Natural killer cell (primary cell): ENCODE results near the gene TRIP13. TPM values are rescaled to one million over a fixed set of nuclear protein-coding genes. Genes with fewer than 3 reads are reported as not detected.

ENCODE experiments used
- ATAC-seq, 3 donors: fragments of 150-1000 bp in 2 of 3; fragments of 200-7000 bp in 1 of 3; cut with Tn5 transposase; 1 replicate in 1 of 3; 2 replicates in 2 of 3; pipeline ENCODE4 v1.10.0; 2021; ENCODE audit warnings: mild to moderate bottlenecking in 2 of 3, moderate library complexity in 2 of 3
- DNase-seq, 2 donors: peaks; one replicate each; pipeline versions ENCODE4 v3.0.0 to v3.0.0-alpha.2; 2013 to 2021; ENCODE audit warnings: mixed read lengths in 1 of 2
- H3K27ac ChIP-seq: one replicate; pipeline ENCODE4 v1.5.1; 2013; ENCODE audit warnings: mild to moderate bottlenecking, low read length
- H3K27me3 ChIP-seq: one replicate; pipeline ENCODE4 v1.6.1; 2013; ENCODE audit warnings: low read length; ENCODE audit not compliant: control insufficient read depth, insufficient read depth
- H3K36me3 ChIP-seq: one replicate; pipeline ENCODE4 v1.6.1; 2013; ENCODE audit warnings: low read length; ENCODE audit not compliant: control insufficient read depth, insufficient read depth
- H3K4me1 ChIP-seq: one replicate; pipeline ENCODE4 v1.6.1; 2013; ENCODE audit warnings: low read length; ENCODE audit not compliant: control insufficient read depth, insufficient read depth
- H3K4me3 ChIP-seq: one replicate; pipeline ENCODE4 v1.5.1; 2013; ENCODE audit warnings: low read length
- H3K9me3 ChIP-seq: one replicate; pipeline ENCODE4 v1.6.1; 2013; ENCODE audit warnings: low read length; ENCODE audit not compliant: control insufficient read depth, insufficient read depth
- H3K27ac Mint-ChIP-seq, 2 donors: one replicate each; pipeline ENCODE4 v1.8.0; 2022; ENCODE audit warnings: mild to moderate bottlenecking in 2 of 2, mixed read lengths in 2 of 2, moderate library complexity in 1 of 2
- H3K27me3 Mint-ChIP-seq, 2 donors: one replicate each; pipeline ENCODE4 v1.8.0; 2022; ENCODE audit warnings: low read depth in 2 of 2, mixed read lengths in 2 of 2
- H3K36me3 Mint-ChIP-seq: one replicate; pipeline ENCODE4 v1.8.0; 2022; ENCODE audit warnings: mixed read lengths
- H3K4me1 Mint-ChIP-seq, 2 donors: one replicate each; pipeline ENCODE4 v1.8.0; 2022; ENCODE audit warnings: mixed read lengths in 2 of 2
- H3K4me3 Mint-ChIP-seq: one replicate; pipeline ENCODE4 v1.8.0; 2022; ENCODE audit warnings: mild to moderate bottlenecking, moderate library complexity, mixed read lengths
- H3K9me3 Mint-ChIP-seq, 2 donors: one replicate each; pipeline ENCODE4 v1.8.0; 2022; ENCODE audit warnings: mixed read lengths in 2 of 2
- CTCF ChIP-seq: fragments of 200-600 bp; IDR thresholded peaks from one replicate; pipeline ENCODE4 v1.8.0; 2022; ENCODE audit warnings: antibody characterized with exemption
- WGBS: methylation state at CpG from one replicate; pipeline ENCODE4 v1.1.7; 2013; ENCODE audit warnings: missing lambda C conversion rate; ENCODE audit not compliant: insufficient coverage; 5-methylcytosine and 5-hydroxymethylcytosine counted together
- intact Hi-C: fragments of 100-400 bp; cut with micrococcal nuclease; formaldehyde crosslinking; loops from one replicate; pipeline ENCODE4 v1.14.2; 2022
- total RNA-seq, 4 donors: library from RNA; stranded (reverse); fragments of 120-200 nt in 1 of 4; gene quantifications; one replicate each; pipeline versions ENCODE4 v1.2.3 to v1.2.4, GENCODE V29; 2013 to 2022

The TRIP13 gene
- total RNA-seq, 3 donors from 2014 or later (not counting 1 experiment from before 2014, with no cell fraction given): 0.45 to 0.57 (median 0.56) TPM

DNA sequence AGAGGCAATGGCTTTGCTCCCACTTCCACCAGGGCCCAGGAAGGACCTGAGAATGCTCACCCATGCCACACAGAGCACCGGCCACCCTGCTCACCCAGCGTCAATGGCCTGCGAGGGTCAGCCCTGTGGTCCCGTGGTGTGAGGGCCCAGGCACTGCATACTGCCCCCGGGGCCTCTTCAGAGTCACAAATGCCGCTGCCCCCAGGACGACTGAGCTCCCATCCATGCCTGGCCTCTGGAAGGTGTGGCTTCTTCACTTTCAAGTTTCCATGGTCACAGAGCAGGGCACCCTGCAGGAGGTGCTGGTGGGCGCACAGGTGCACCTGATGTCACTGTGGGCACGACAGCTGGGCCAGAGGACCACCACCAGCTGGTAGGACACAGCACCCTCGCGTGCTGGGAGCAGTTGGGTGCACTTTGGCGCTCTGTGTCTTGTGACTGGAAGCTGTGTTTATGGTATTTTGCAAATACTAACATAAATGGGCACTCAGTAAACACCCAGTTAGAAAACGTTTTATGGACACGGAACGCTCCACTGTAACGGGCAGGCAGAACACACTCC is 29.4 kb upstream of the TRIP13 start:
- no peaks in the 10 kb centered on the region for H3K27me3 Mint-ChIP-seq
- intact Hi-C loops: no loop called here
- DNase-seq (no peak), ATAC-seq (no peak)
- no peaks in the 10 kb centered on the region for H3K27me3 ChIP-seq
- H3K4me1 Mint-ChIP-seq: peaks cover 0 to 10% of the 10 kb centered on the region in 2 donors
- no peaks in the 10 kb centered on the region for H3K36me3 Mint-ChIP-seq
- TF ChIP-seq CTCF: no peak
- no peaks in the 10 kb centered on the region for H3K9me3 Mint-ChIP-seq
- H3K9me3 ChIP-seq: no peaks in the 10 kb centered on the region
- peaks cover 51% of the 10 kb centered on the region for H3K36me3 ChIP-seq
- peaks cover 5% of the 10 kb centered on the region for H3K4me1 ChIP-seq
- no peak overlapping the region for H3K4me3 ChIP-seq
- H3K4me3 Mint-ChIP-seq: no peak overlapping the region
- H3K27ac ChIP-seq: no peak overlapping the region
- 94% methylated on average over 15 of the region's 16 CpGs for WGBS
- H3K27ac Mint-ChIP-seq: no peak overlapping the region

DNA sequence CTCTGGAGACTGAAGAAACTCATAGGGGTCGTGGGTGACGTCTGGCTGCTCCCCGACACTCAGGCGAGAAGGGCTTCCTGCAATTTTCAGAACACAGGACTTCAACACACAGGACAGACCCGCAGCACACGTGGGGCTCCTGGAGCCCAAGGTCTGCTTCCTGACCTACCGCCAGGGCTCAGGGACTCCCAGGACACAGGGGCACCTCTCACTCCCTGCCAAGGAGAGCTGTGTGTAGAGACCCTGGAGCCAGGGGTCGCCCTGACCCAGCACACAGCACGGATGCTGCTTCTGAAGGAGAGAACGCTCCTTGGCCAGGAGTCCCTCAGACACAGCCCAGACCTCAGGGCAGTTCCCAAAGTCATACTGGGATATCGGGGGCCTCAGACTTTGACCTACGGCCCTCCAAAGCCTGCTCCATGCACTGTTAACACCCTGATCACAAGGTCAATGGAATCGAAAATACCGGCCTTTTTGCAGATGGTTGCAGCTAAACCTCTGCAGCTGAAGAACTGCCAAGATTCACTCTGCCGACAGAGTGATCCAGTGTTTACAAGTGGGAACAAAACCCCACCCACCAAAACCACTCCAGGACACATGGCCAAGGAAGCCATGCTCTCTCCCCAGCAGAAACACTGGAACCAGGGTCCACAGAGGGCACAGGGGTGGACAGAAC is 28.1 kb upstream of the TRIP13 start:
- no peak for TF ChIP-seq CTCF
- no peak overlapping the region for H3K4me3 ChIP-seq
- no peaks in the 10 kb centered on the region for H3K27me3 ChIP-seq
- H3K9me3 ChIP-seq: no peaks in the 10 kb centered on the region
- no peaks in the 10 kb centered on the region for H3K27me3 Mint-ChIP-seq
- H3K4me1 ChIP-seq: peaks cover 5% of the 10 kb centered on the region
- DNase-seq (no peak), ATAC-seq (no peak)
- intact Hi-C loops: no loop called here
- H3K27ac Mint-ChIP-seq: no peak overlapping the region
- H3K4me3 Mint-ChIP-seq: no peak overlapping the region
- no peaks in the 10 kb centered on the region for H3K36me3 Mint-ChIP-seq
- peaks cover 62% of the 10 kb centered on the region for H3K36me3 ChIP-seq
- WGBS: 96% methylated on average over 15 of the region's 15 CpGs
- H3K4me1 Mint-ChIP-seq: peaks cover 0 to 7% of the 10 kb centered on the region in 2 donors
- H3K9me3 Mint-ChIP-seq: no peaks in the 10 kb centered on the region
- H3K27ac ChIP-seq: no peak overlapping the region

GRCh38 chr5:865168-865521 is 27.5 kb upstream of the TRIP13 start:
- Histone ChIP-seq H3K27me3 (no peaks in the 10 kb centered on the region), H3K27ac (no peak overlapping the region), H3K9me3 (no peaks in the 10 kb centered on the region), H3K4me3 (no peak overlapping the region), H3K4me1 (peaks cover 5% of the 10 kb centered on the region), H3K36me3 (peaks cover 68% of the 10 kb centered on the region)
- Mint-ChIP-seq H3K4me3 (no peak overlapping the region), H3K27ac (no peak overlapping the region), H3K27me3 (no peaks in the 10 kb centered on the region), H3K36me3 (no peaks in the 10 kb centered on the region), H3K9me3 (no peaks in the 10 kb centered on the region), H3K4me1 (peaks cover 0 to 7% of the 10 kb centered on the region in 2 donors)
- no peak for TF ChIP-seq CTCF
- intact Hi-C loops: no loop called here
- WGBS: 96% methylated on average over 24 of the region's 24 CpGs
- ATAC-seq (no peak), DNase-seq (no peak)

- Mint-ChIP-seq H3K4me1 (peaks cover 0 to 5% of the 10 kb centered on the region in 2 donors), H3K4me3 (no peak overlapping the region), H3K27ac (no peak overlapping the region), H3K9me3 (no peaks in the 10 kb centered on the region), H3K27me3 (no peaks in the 10 kb centered on the region), H3K36me3 (no peaks in the 10 kb centered on the region)
- Histone ChIP-seq H3K4me1 (peaks cover 5% of the 10 kb centered on the region), H3K36me3 (peaks cover 74% of the 10 kb centered on the region), H3K4me3 (no peak overlapping the region), H3K27ac (no peak overlapping the region), H3K27me3 (no peaks in the 10 kb centered on the region), H3K9me3 (no peaks in the 10 kb centered on the region)
- intact Hi-C loops: no loop called here
- ATAC-seq (no peak), DNase-seq (no peak)
- no peak for TF ChIP-seq CTCF
- 93% methylated on average over 10 of the region's 10 CpGs for WGBS
Measured at GRCh38 chr5:865771-866170, 26.9 kb upstream of the TRIP13 start.
